ENCODE measurements around the gene KRT20.
A peak's percentile ranks its signal among the peaks of the same experiment; 100 is the strongest.
"Not testable (repeated sequence)": the region's sequence is repeated elsewhere in the genome, so short reads cannot be mapped to it uniquely, and the experiment has no call there.

KRT20 gene, protein sequence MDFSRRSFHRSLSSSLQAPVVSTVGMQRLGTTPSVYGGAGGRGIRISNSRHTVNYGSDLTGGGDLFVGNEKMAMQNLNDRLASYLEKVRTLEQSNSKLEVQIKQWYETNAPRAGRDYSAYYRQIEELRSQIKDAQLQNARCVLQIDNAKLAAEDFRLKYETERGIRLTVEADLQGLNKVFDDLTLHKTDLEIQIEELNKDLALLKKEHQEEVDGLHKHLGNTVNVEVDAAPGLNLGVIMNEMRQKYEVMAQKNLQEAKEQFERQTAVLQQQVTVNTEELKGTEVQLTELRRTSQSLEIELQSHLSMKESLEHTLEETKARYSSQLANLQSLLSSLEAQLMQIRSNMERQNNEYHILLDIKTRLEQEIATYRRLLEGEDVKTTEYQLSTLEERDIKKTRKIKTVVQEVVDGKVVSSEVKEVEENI

DNA sequence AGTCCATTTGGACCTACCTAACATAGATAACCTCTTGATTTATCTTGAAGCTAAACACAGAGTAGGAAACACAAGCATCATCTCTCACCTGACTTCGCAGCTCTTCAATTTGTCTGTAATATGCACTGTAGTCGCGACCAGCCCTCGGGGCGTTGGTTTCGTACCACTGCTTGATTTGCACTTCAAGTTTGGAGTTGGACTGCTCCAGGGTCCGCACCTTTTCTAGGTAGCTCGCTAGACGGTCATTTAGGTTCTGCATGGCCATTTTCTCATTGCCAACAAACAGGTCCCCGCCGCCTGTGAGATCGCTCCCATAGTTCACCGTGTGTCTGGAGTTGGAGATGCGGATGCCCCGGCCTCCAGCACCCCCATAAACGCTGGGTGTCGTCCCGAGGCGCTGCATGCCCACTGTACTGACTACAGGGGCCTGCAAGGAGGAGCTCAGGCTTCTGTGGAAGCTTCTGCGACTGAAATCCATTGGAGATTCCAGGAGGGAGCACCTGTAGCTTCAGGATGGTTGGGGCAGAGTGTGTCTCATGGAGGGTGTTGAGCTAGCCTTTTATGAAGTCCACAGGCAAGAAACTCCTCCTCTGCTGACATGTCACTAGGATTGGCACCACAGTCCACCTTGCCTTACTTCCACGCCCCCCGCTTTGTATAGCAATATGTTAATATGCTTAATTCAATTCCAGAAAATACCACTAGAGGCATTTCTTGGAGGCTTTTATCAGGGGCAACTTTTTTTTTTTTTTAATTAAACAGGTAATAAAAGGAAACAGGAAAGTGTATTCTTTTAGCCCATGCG, at the start of gene KRT20:
TSS of gene KRT20 (minus strand) at position 535 of the 805 bp plus-strand sequence. CDS start at position 478, 57 bp downstream.
- H3K4me3 ChIP-seq (ENCODE audit: low read length), result no peak within 1 kb of the TSS
- DNase-seq (ENCODE audit: low read depth), result no peak
- TF ChIP-seq, protein P1, sequence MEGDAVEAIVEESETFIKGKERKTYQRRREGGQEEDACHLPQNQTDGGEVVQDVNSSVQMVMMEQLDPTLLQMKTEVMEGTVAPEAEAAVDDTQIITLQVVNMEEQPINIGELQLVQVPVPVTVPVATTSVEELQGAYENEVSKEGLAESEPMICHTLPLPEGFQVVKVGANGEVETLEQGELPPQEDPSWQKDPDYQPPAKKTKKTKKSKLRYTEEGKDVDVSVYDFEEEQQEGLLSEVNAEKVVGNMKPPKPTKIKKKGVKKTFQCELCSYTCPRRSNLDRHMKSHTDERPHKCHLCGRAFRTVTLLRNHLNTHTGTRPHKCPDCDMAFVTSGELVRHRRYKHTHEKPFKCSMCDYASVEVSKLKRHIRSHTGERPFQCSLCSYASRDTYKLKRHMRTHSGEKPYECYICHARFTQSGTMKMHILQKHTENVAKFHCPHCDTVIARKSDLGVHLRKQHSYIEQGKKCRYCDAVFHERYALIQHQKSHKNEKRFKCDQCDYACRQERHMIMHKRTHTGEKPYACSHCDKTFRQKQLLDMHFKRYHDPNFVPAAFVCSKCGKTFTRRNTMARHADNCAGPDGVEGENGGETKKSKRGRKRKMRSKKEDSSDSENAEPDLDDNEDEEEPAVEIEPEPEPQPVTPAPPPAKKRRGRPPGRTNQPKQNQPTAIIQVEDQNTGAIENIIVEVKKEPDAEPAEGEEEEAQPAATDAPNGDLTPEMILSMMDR (conservative IDR thresholded peaks at IDR 0.05; ENCODE audit: low read depth, low read length), result peak; percentile 20

DNA sequence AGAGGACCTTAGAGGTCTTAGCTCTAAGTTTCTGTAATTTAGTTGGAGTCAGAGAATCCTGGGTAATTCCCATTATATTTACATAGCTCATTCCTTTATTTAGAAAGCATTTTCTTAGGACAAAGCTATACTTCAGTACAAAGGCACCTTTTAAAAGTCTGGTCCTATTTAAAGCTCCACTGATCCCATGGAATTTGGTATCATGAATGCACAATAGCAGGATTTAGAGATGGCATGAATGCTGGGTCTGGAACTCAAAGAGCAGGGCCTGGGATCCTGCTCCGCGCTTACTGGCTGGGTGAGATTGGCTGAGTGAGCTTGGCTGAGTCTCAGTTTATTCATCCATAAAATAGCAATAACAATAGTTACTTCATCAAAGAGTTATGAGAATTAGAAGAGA, 47.6 kb upstream of the KRT20 start:
- H3K4me3 ChIP-seq (ENCODE audit: low read length), result no peak overlapping the region
- TF ChIP-seq, protein P1 (conservative IDR thresholded peaks at IDR 0.05; ENCODE audit: low read depth, low read length), result no peak
- peak; percentile 87 for DNase-seq (ENCODE audit: low read depth)

DNA sequence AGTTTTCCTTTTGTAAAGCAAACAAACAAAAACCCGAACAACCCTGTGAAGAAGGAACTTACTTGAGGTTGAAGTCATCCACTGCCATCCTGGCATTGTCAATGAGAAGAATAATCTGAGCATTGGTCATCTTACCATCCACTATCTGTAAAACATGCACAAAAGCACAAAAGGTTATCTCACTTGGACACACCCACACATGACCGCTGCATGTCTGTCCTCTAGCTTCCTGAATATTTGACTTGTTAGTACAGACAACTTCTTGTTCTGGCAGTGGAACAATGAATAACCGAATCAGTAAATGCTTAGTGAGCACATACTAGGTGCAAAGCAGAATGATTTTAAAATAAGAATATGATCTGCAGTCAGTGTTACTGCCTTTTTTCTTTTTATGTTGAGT, 46.3 kb upstream of the KRT20 start:
- no peak for DNase-seq (ENCODE audit: low read depth)

DNA sequence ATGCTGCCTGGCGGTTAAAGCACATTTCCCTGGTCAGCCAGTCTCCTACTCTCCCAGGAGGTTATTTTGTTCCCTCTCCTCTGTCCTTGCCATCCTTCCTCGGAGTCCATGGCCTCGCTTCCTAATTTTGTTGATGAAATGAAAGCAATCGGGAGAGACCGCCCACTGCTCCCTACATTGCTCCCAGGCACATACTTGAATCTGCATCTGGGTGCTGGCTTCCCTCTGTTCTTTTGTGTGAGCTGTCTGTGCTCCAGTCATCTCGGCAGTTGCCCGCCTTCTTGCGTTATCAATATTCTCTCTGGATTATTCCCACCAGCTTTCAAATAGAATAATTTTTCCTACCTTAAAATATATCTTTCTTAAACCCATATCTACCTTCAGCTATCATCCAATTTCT, 41.3 kb upstream of the KRT20 start:
- DNase-seq (ENCODE audit: low read depth), result no peak
- TF ChIP-seq, protein P1 (conservative IDR thresholded peaks at IDR 0.05; ENCODE audit: low read depth, low read length), result no peak
- no peak overlapping the region for H3K4me3 ChIP-seq (ENCODE audit: low read length)

More for the DNA sequence above, 46.3 kb upstream of the KRT20 start:
- TF ChIP-seq, protein P1 (conservative IDR thresholded peaks at IDR 0.05; ENCODE audit: low read depth, low read length), result no peak
- no peak overlapping the region for H3K4me3 ChIP-seq (ENCODE audit: low read length)

DNA sequence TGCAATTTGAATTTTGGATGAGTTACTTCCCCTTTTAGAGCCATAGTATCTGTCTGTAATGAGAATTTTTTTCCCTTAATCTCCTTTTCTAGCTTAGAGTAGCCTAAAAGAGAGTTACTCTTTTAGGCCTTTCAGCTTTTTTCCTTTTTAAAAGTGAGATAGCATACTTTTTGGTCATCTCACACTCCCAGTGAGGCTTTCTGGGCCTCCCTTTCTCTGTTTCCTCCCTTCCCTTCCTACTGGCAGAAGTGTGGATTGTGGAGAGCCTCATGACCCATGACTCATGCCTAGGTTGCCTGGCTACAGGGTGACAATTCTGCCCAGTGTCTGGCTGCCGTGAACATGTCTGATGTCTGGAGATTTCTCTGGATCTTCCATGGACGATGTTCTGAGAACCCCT, 37.2 kb upstream of the KRT20 start:
- peak; percentile 79 for DNase-seq (ENCODE audit: low read depth)
- TF ChIP-seq, protein P1 (conservative IDR thresholded peaks at IDR 0.05; ENCODE audit: low read depth, low read length), result no peak
- H3K4me3 ChIP-seq (ENCODE audit: low read length), result no peak overlapping the region

DNA sequence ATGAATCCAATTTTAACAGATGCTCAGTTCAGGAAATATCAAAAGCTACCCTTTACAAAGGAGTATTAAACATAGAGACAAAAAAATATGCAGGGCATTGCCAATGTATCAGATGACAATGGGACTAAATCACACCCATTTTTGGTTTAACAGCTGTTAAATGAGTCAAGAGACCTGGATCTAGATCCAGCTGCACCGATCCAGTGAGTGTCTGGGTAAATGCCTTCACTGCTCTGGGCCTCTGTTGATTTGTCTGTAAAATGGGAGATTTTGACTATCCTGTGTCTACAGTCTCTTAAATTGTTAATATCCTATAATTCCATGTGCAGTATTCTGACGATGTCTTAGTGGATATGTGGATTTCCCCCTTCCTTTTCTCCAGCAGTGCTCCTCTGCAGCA, 36.0 kb upstream of the KRT20 start:
- TF ChIP-seq, protein P1 (conservative IDR thresholded peaks at IDR 0.05; ENCODE audit: low read depth, low read length), result no peak
- H3K4me3 ChIP-seq (ENCODE audit: low read length), result no peak overlapping the region
- DNase-seq (ENCODE audit: low read depth), result no peak

DNA sequence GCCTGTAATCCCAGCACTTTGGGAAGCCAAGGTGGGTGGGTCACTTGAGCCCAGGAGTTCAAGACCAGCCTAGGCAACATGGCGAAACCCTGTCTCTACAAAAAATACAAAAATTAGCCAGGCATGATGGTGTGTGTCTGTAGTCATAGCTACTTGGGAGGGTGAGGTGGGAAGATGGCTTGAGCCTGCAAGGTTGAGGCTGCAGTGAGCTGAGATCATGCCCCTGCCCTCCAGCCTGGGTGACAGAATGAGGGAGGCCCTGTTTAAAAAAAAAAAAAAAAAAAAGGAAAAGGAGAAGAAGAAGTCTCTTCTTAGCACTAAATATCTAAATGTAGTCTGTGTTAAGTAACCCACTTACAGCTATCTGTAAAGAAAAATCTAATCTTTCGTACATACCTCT, 32.1 kb upstream of the KRT20 start:
- H3K4me3 ChIP-seq (ENCODE audit: low read length); DNase-seq (ENCODE audit: low read depth): not testable (repeated sequence)
